ENCODE results near the gene KCTD4.

The KCTD4 gene

GRCh38 chr13:45207319-45207718 is 6.5 kb upstream of the KCTD4 start:
- no peak for DNase-seq (ENCODE audit: low spot score)
- ChIA-PET CTCF (interaction anchor here (0.8 kb wide), 1 partner anchor 55 kb away, joined by 3 read pairs; no protein-coding TSS in a partner anchor), POLR2A (ENCODE audit: low non-redundant PET) (no interaction called here)
- peak overlapping the region; percentile 97 for H3K27ac ChIP-seq
- TF ChIP-seq CTCF (conservative IDR thresholded peaks at IDR 0.05; ENCODE audit: low read depth), result no peak

GRCh38 chr13:45206340-45206739 is 5.5 kb upstream of the KCTD4 start:
- ChIA-PET CTCF (interaction anchor here (0.8 kb wide), 1 partner anchor 56 kb away, joined by 3 read pairs; no protein-coding TSS in a partner anchor), POLR2A (ENCODE audit: low non-redundant PET) (no interaction called here)
- DNase-seq (ENCODE audit: low spot score), result peak; percentile 78
- TF ChIP-seq CTCF (conservative IDR thresholded peaks at IDR 0.05; ENCODE audit: low read depth), result no peak
- H3K27ac ChIP-seq, result peak overlapping the region; percentile 97

- H3K27ac ChIP-seq, result peak overlapping the region; percentile 95
- ChIA-PET POLR2A (ENCODE audit: low non-redundant PET) (interaction anchor here (0.6 kb wide), 1 partner anchor 41 kb away, joined by 3 read pairs; no protein-coding TSS in a partner anchor), CTCF (no interaction called here)
- DNase-seq (ENCODE audit: low spot score), result no peak
- no peak for TF ChIP-seq CTCF (conservative IDR thresholded peaks at IDR 0.05; ENCODE audit: low read depth)
These were observed 4.3 kb upstream of the KCTD4 start for GRCh38 chr13:45205124-45205523.

- H3K27ac ChIP-seq, result no peak overlapping the region
- ChIA-PET POLR2A (ENCODE audit: low non-redundant PET) (no interaction called here), CTCF (interaction anchor here (0.9 kb wide), 1 partner anchor 14 kb away, joined by 6 read pairs; no protein-coding TSS in a partner anchor)
- DNase-seq (ENCODE audit: low spot score), result no peak
- TF ChIP-seq CTCF (conservative IDR thresholded peaks at IDR 0.05; ENCODE audit: low read depth), result no peak
These were observed 1.1 kb downstream of the KCTD4 start for GRCh38 chr13:45199711-45200110.

- TF ChIP-seq CTCF (conservative IDR thresholded peaks at IDR 0.05; ENCODE audit: low read depth), result no peak
- ChIA-PET CTCF (interaction anchor here (0.9 kb wide), 1 partner anchor 14 kb away, joined by 6 read pairs; no protein-coding TSS in a partner anchor), POLR2A (ENCODE audit: low non-redundant PET) (no interaction called here)
- DNase-seq (ENCODE audit: low spot score), result no peak
- H3K27ac ChIP-seq, result no peak overlapping the region
These were observed 1.9 kb downstream of the KCTD4 start for GRCh38 chr13:45198924-45199323.

GRCh38 chr13:45198041-45198440 is 2.8 kb downstream of the KCTD4 start:
- ChIA-PET POLR2A (ENCODE audit: low non-redundant PET) (no interaction called here), CTCF (interaction anchor here (0.7 kb wide), 1 partner anchor 111 kb away, joined by 3 read pairs; no protein-coding TSS in a partner anchor)
- no peak for TF ChIP-seq CTCF (conservative IDR thresholded peaks at IDR 0.05; ENCODE audit: low read depth)
- DNase-seq (ENCODE audit: low spot score), result no peak
- no peak overlapping the region for H3K27ac ChIP-seq
